H9 (cell line): ENCODE measurements around the gene KLF2. TPM values are rescaled to one million over a fixed set of nuclear protein-coding genes. Genes with fewer than 3 reads are reported as not detected.

Experiments
- DNase-seq: peaks from one replicate; pipeline ENCODE4 v3.0.0-alpha.2; 2017
- H2AFZ ChIP-seq: one replicate; pipeline ENCODE4 v1.6.1; 2013; ENCODE audit warnings: mild to moderate bottlenecking, low read length, control low read depth, moderate library complexity
- H2AK5ac ChIP-seq: 2 replicates; pipeline ENCODE4 v1.6.1; 2013; ENCODE audit warnings: low read length, control low read depth, mixed read lengths; ENCODE audit not compliant: insufficient read length
- H2BK120ac ChIP-seq: one replicate; pipeline ENCODE4 v1.6.1; 2013; ENCODE audit warnings: low read depth, mild to moderate bottlenecking, low read length, control low read depth, inconsistent platforms; ENCODE audit not compliant: poor library complexity, severe bottlenecking
- H2BK12ac ChIP-seq: 2 replicates; pipeline ENCODE4 v1.6.1; 2013; ENCODE audit warnings: low read length, control low read depth, mixed read lengths, low read depth; ENCODE audit not compliant: insufficient read length
- H2BK15ac ChIP-seq: 2 replicates; pipeline ENCODE4 v1.6.1; 2013; ENCODE audit warnings: low read depth, low read length, control low read depth
- H2BK20ac ChIP-seq: one replicate; pipeline ENCODE4 v1.6.1; 2013; ENCODE audit warnings: low read depth, mild to moderate bottlenecking, low read length, control low read depth, inconsistent platforms; ENCODE audit not compliant: poor library complexity, severe bottlenecking
- H2BK5ac ChIP-seq: 2 replicates; pipeline ENCODE4 v1.6.1; 2013; ENCODE audit warnings: low read length, control low read depth, mixed read lengths; ENCODE audit not compliant: insufficient read length
- H3K14ac ChIP-seq: 2 replicates; pipeline ENCODE4 v1.6.1; 2013; ENCODE audit warnings: low read length, control low read depth; ENCODE audit not compliant: insufficient read depth
- H3K18ac ChIP-seq: 2 replicates; pipeline ENCODE4 v1.6.1; 2013; ENCODE audit warnings: low read depth, mild to moderate bottlenecking, mixed read lengths, low read length, control low read depth; ENCODE audit not compliant: insufficient read length
- H3K23ac ChIP-seq: 2 replicates; pipeline ENCODE4 v1.6.1; 2013; ENCODE audit warnings: low read length, control low read depth, mixed read lengths, low read depth; ENCODE audit not compliant: insufficient read length
- H3K23me2 ChIP-seq: 2 replicates; pipeline ENCODE4 v1.6.1; 2013; ENCODE audit warnings: low read depth, mild to moderate bottlenecking, mixed read lengths, low read length, control low read depth; ENCODE audit not compliant: insufficient read length, poor library complexity, severe bottlenecking
- H3K27ac ChIP-seq: 2 replicates; pipeline ENCODE4 v1.5.1; 2013; ENCODE audit warnings: low read length, control low read depth, mixed read lengths, low read depth; ENCODE audit not compliant: insufficient read length
- H3K27me3 ChIP-seq: 2 replicates; pipeline ENCODE4 v1.6.1; 2013; ENCODE audit warnings: low read length, control low read depth, inconsistent platforms; ENCODE audit not compliant: insufficient read depth
- H3K4ac ChIP-seq: 2 replicates; pipeline ENCODE4 v1.6.1; 2013; ENCODE audit warnings: low read depth, mild to moderate bottlenecking, control low read depth, inconsistent platforms, low read length, moderate library complexity
- H3K4me1 ChIP-seq: 2 replicates; pipeline ENCODE4 v1.6.1; 2013; ENCODE audit warnings: low read length, control low read depth, inconsistent platforms; ENCODE audit not compliant: insufficient read depth
- H3K4me2 ChIP-seq: 2 replicates; pipeline ENCODE4 v1.6.1; 2013; ENCODE audit warnings: low read length, control low read depth, mixed read lengths; ENCODE audit not compliant: insufficient read length, insufficient read depth
- H3K56ac ChIP-seq: 2 replicates; pipeline ENCODE4 v1.6.1; 2013; ENCODE audit warnings: low read depth, mild to moderate bottlenecking, mixed read lengths, low read length, control low read depth; ENCODE audit not compliant: insufficient read length
- H3K79me1 ChIP-seq: 2 replicates; pipeline ENCODE4 v1.6.1; 2013; ENCODE audit warnings: low read depth, mild to moderate bottlenecking, moderate library complexity, low read length, control low read depth, inconsistent platforms; ENCODE audit not compliant: insufficient read depth, poor library complexity, severe bottlenecking
- H3K79me2 ChIP-seq: 2 replicates; pipeline ENCODE4 v1.6.1; 2013; ENCODE audit warnings: low read length, control low read depth, inconsistent platforms; ENCODE audit not compliant: insufficient read depth
- H3K9ac ChIP-seq: 2 replicates; pipeline ENCODE4 v1.6.1; 2013; ENCODE audit warnings: low read length, control low read depth, mixed read lengths; ENCODE audit not compliant: insufficient read length; ENCODE audit errors: extremely low read depth
- H3K9me3 ChIP-seq: one replicate; pipeline ENCODE4 v1.6.1; 2013; ENCODE audit warnings: low read depth, low read length, inconsistent platforms; ENCODE audit not compliant: control insufficient read depth
- H3T11ph ChIP-seq: one replicate; pipeline ENCODE4 v1.6.1; 2013; ENCODE audit warnings: mild to moderate bottlenecking, low read length, control low read depth, inconsistent platforms
- H4K20me1 ChIP-seq: one replicate; pipeline ENCODE4 v1.6.1; 2013; ENCODE audit not compliant: control insufficient read depth, insufficient read length, insufficient read depth
- H4K5ac ChIP-seq: 2 replicates; pipeline ENCODE4 v1.6.1; 2013; ENCODE audit warnings: low read depth, mild to moderate bottlenecking, mixed read lengths, low read length, control low read depth; ENCODE audit not compliant: insufficient read length
- H4K8ac ChIP-seq: replicated peaks from 2 replicates; pipeline ENCODE4 v1.6.1; 2013; ENCODE audit warnings: low read length, control low read depth, mixed read lengths, low read depth; ENCODE audit not compliant: insufficient read length
- H4K91ac ChIP-seq: 2 replicates; pipeline ENCODE4 v1.6.1; 2013; ENCODE audit warnings: low read depth, mild to moderate bottlenecking, moderate library complexity, mixed read lengths, low read length, control low read depth; ENCODE audit not compliant: insufficient read length
- H3K27ac Mint-ChIP-seq, 3 experiments: 2 replicates in 2 of 3; 3 replicates in 1 of 3; pipeline ENCODE4 v1.8.0; 2020 to 2021; ENCODE audit warnings: mixed read lengths in 3 of 3, mild to moderate bottlenecking in 1 of 3, moderate library complexity in 1 of 3
- H3K27me3 Mint-ChIP-seq: 2 replicates; pipeline ENCODE4 v1.8.0; 2021; ENCODE audit warnings: low read depth, mild to moderate bottlenecking, moderate library complexity, mixed read lengths
- H3K36me3 Mint-ChIP-seq, 3 experiments: 2 replicates in 2 of 3; 3 replicates in 1 of 3; pipeline ENCODE4 v1.8.0; 2020 to 2021; ENCODE audit warnings: low read depth in 3 of 3, mixed read lengths in 3 of 3; ENCODE audit not compliant: insufficient read depth in 1 of 3
- H3K4me1 Mint-ChIP-seq, 2 experiments: 2 replicates each; pipeline ENCODE4 v1.8.0; 2020; ENCODE audit warnings: mixed read lengths in 2 of 2
- H3K4me3 Mint-ChIP-seq, 2 experiments: 2 replicates in 1 of 2; 3 replicates in 1 of 2; pipeline ENCODE4 v1.8.0; 2020 to 2021; ENCODE audit warnings: mild to moderate bottlenecking in 2 of 2, mixed read lengths in 2 of 2, moderate library complexity in 1 of 2
- H3K9me3 Mint-ChIP-seq, 2 experiments: 2 replicates in 1 of 2; 3 replicates in 1 of 2; pipeline ENCODE4 v1.8.0; 2020; ENCODE audit warnings: mild to moderate bottlenecking in 2 of 2, mixed read lengths in 2 of 2, moderate library complexity in 1 of 2
- CTCF ChIP-seq: fragments of 200-600 bp; sonication (generic); conservative IDR thresholded peaks from 3 replicates; pipeline ENCODE4 v1.8.0; 2021; ENCODE audit warnings: antibody characterized with exemption, mild to moderate bottlenecking
- WGBS: extraction: QIAGEN DNeasy Blood & Tissue Kit; methylation state at CpG from one replicate; pipeline ENCODE4 v1.1.7; 2013; ENCODE audit warnings: missing lambda C conversion rate, low lambda C conversion rate, mixed read lengths; ENCODE audit not compliant: insufficient read length; ENCODE audit errors: extremely low coverage; 5-methylcytosine and 5-hydroxymethylcytosine counted together
- total RNA-seq: library from RNA; stranded (reverse); gene quantifications from 2 replicates; pipeline ENCODE4 v1.2.1, GENCODE V29; 2021

The KLF2 gene
- total RNA-seq, 1 experiment from 2014 or later, result 0.33 TPM

DNA sequence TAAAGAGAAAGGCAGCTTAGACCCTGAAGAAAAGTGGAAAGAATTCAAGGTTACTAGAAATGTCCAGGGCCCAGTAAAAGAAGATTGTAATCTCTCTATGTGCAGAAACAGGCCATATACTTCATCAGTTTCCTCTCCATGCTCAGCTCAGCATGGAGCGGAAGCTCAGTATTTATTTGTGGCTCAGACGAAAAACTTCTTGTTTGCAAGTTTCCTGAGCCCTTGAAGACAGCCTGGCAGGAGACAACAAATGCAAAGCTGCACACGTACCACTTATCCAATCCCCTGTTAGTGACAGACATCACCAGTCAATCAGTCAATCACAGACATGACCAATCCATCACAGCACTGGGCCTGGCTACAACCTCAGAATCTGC, 8.1 kb upstream of the KLF2 start:
- H4K91ac ChIP-seq, result no peak overlapping the region
- no peak overlapping the region for H3K23ac ChIP-seq
- H3K4me2 ChIP-seq, result no peak overlapping the region
- no peak overlapping the region for H2BK120ac ChIP-seq
- Mint-ChIP-seq H3K27me3 (peaks cover 36% of the 10 kb centered on the region), H3K4me1 (0 out of 4 replicates have a peak, but pooled peaks cover 0 to 2% of the 10 kb centered on the region in 2 experiments), H3K36me3 (no peaks in the 10 kb centered on the region), H3K9me3 (no peaks in the 10 kb centered on the region; a peak in 1 of 5 replicates), H3K27ac (no peak overlapping the region), H3K4me3 (no peak overlapping the region)
- no peaks in the 10 kb centered on the region for H3K4me1 ChIP-seq
- no peaks in the 10 kb centered on the region for H3K27me3 ChIP-seq
- H2BK12ac ChIP-seq, result no peak overlapping the region
- no peak overlapping the region for H4K5ac ChIP-seq
- H2BK20ac ChIP-seq, result no peak overlapping the region
- H4K8ac ChIP-seq, result no peak overlapping the region
- H2AFZ ChIP-seq, result no peak overlapping the region
- no peak overlapping the region for H2AK5ac ChIP-seq
- H2BK15ac ChIP-seq, result no peak overlapping the region
- H3K18ac ChIP-seq, result no peak overlapping the region
- H2BK5ac ChIP-seq, result no peak overlapping the region
- no CpG with 5 or more reads among the region's 3 CpGs for WGBS
- no peak overlapping the region for H3K27ac ChIP-seq
- no peak overlapping the region for H3K4ac ChIP-seq
- no peak overlapping the region for H3T11ph ChIP-seq
- H3K23me2 ChIP-seq, result no peaks in the 10 kb centered on the region
- H4K20me1 ChIP-seq, result no peaks in the 10 kb centered on the region
- DNase-seq, result no peak
- H3K14ac ChIP-seq, result no peak overlapping the region
- no peaks in the 10 kb centered on the region for H3K79me1 ChIP-seq
- no peak overlapping the region for H3K56ac ChIP-seq
- no peak overlapping the region for H3K9ac ChIP-seq
- no peak for TF ChIP-seq CTCF
- no peaks in the 10 kb centered on the region for H3K79me2 ChIP-seq
- H3K9me3 ChIP-seq, result no peaks in the 10 kb centered on the region
